ENCODE data around the gene PITRM1.
A peak's percentile ranks its signal among the peaks of the same experiment; 100 is the strongest.

Gene PITRM1

GRCh38 chr10:3099291-3100092, 73.1 kb downstream of the PITRM1 start:
- DNase-seq: no peak

- no peak for DNase-seq
Measured at GRCh38 chr10:3098689-3099088, 73.9 kb downstream of the PITRM1 start.

- DNase-seq: no peak
Measured at GRCh38 chr10:3097160-3097559, 75.4 kb downstream of the PITRM1 start.

GRCh38 chr10:3096149-3096548, 76.4 kb downstream of the PITRM1 start:
- peak in 1 of 5 donors; percentile 36 for DNase-seq

GRCh38 chr10:3095373-3096139, 77.0 kb downstream of the PITRM1 start:
- peak in 1 of 5 donors; percentile 93 for DNase-seq

GRCh38 chr10:3094609-3095036, 78.0 kb downstream of the PITRM1 start:
- DNase-seq: no peak

GRCh38 chr10:3093996-3094395, 78.6 kb downstream of the PITRM1 start:
- DNase-seq: no peak

- no peak for DNase-seq
Measured at GRCh38 chr10:3091921-3092320, 80.7 kb downstream of the PITRM1 start.

GRCh38 chr10:3090914-3091787, 81.4 kb downstream of the PITRM1 start:
- peak in 1 of 5 donors; percentile 91 for DNase-seq

GRCh38 chr10:3090388-3090787, 82.2 kb downstream of the PITRM1 start:
- no peak for DNase-seq
